Measurements from ENCODE around the gene SKAP1.

The SKAP1 gene

DNA sequence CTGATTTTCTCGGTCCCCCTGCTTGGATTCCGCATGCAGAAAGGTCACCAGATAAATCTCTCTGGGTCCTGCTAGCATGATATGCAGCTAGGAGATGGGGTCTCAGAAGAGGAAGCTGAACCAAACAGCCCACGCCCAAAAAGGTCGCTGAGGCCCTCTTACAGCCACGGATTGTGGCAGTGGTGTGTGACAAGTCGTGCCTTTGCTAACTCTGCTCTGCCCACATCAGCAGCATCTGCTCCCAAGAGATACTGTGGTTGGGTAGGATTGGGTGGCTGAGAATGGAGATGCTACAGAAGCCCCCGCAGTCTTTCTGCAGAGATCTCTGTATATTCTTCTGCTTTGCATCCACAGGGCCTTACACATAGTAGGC lies 15.2 kb upstream of the SKAP1 start:
- TF ChIP-seq ZFX (IDR thresholded peaks at IDR 0.05; ENCODE audit: borderline replicate concordance): no peak
- TF ChIP-seq, protein P1, sequence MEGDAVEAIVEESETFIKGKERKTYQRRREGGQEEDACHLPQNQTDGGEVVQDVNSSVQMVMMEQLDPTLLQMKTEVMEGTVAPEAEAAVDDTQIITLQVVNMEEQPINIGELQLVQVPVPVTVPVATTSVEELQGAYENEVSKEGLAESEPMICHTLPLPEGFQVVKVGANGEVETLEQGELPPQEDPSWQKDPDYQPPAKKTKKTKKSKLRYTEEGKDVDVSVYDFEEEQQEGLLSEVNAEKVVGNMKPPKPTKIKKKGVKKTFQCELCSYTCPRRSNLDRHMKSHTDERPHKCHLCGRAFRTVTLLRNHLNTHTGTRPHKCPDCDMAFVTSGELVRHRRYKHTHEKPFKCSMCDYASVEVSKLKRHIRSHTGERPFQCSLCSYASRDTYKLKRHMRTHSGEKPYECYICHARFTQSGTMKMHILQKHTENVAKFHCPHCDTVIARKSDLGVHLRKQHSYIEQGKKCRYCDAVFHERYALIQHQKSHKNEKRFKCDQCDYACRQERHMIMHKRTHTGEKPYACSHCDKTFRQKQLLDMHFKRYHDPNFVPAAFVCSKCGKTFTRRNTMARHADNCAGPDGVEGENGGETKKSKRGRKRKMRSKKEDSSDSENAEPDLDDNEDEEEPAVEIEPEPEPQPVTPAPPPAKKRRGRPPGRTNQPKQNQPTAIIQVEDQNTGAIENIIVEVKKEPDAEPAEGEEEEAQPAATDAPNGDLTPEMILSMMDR (IDR thresholded peaks at IDR 0.05): no peak
- no peak overlapping the region for H3K27ac ChIP-seq

DNA sequence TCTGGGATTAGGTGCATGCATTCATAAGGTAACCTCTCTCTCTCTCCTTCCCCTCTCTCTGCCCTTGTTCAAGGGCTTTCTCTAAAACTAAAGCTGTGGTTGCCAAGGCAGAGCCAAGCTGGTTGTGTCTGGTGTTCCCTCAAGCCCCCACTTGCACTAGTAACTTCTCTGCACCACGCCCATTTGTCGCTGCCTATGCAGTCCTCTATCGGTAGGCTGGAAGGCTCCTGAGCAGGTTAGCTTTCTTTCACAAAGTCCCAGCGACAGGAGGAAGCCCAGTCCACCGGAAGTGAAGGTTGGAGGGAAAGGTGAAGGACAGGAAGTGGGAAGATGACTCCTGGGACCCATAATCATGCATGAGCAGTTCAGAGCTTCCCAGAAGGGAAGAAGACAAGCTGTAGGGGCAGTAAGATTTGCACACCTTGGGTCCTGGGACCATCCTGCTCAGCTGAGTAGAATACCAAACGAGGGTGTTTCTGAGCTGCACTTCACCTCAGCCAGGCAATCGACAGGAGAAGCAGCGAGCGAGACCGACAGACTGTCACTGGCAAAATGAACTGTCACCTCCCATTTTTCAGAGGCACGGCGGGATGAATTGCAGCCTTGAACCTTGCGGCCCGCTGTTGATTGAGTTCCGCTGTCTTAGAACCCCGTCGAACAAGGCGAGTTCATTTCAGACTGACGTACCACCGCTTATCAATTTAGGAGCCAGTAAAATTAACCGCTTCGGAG lies 14.7 kb upstream of the SKAP1 start:
- no peak overlapping the region for H3K27ac ChIP-seq
- TF ChIP-seq, protein P1 (IDR thresholded peaks at IDR 0.05): no peak
- TF ChIP-seq ZFX (IDR thresholded peaks at IDR 0.05; ENCODE audit: borderline replicate concordance): no peak

DNA sequence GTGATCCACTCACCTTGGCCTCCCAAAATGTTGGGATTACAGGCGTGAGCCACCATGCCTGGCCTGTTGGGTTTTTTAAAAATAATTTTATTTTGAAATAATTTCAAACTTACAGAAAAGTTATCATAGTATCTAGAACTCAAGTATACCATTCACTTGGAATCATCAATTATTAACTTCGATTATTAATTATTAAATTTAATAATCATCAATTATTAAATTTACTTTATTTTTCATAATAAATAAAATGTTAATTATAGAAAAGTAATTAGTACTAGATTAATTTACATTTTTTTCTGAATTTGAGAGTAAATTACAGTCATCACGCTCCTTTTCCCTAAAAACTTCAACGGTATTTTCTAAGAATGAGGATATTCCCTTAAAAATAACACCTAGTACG lies 13.7 kb upstream of the SKAP1 start:
- TF ChIP-seq, protein P1 (IDR thresholded peaks at IDR 0.05): no peak
- TF ChIP-seq ZFX (IDR thresholded peaks at IDR 0.05; ENCODE audit: borderline replicate concordance): no peak
- H3K27ac ChIP-seq: no peak overlapping the region

DNA sequence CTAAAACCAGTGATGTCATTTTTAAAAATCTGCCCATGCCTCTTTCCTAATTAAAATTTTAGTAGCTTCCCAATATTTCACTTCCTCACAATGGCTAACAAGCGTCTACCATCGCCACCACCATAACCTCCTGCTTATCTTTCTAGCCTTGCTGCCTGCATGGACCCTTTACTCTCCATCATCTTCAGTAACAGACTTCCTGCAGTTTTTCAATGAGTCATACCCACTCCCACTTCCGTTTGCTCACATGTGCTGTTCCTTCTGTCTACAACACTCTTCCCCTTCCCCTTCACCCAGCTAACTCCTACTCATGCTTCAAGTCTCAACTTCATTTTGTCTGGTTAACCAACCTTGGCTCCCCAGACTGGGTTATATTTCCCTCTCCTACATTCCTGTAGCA lies 12.8 kb upstream of the SKAP1 start:
- no peak for TF ChIP-seq ZFX (IDR thresholded peaks at IDR 0.05; ENCODE audit: borderline replicate concordance)
- TF ChIP-seq, protein P1 (IDR thresholded peaks at IDR 0.05): no peak
- H3K27ac ChIP-seq: no peak overlapping the region

DNA sequence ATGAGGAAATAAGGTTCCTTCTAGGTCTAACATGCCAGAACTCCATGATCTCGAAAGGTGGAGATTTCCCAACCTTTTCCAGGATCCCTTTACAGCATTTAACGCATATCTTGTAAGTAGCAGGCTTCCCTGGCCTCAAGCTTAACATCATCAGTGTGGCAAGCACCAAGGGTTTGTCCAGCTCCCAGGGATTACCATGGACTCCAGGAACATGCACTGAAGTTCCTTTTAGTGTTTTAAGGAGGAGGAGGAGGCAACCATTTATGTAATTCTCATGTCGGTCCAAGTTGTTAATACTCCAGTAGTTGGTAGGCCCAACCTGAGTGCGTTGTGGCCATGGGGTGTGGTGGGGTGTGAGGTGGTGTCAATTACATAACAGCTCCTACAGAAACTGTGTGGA lies 11.8 kb upstream of the SKAP1 start:
- H3K27ac ChIP-seq: no peak overlapping the region
- no peak for TF ChIP-seq ZFX (IDR thresholded peaks at IDR 0.05; ENCODE audit: borderline replicate concordance)
- TF ChIP-seq, protein P1 (IDR thresholded peaks at IDR 0.05): no peak

DNA sequence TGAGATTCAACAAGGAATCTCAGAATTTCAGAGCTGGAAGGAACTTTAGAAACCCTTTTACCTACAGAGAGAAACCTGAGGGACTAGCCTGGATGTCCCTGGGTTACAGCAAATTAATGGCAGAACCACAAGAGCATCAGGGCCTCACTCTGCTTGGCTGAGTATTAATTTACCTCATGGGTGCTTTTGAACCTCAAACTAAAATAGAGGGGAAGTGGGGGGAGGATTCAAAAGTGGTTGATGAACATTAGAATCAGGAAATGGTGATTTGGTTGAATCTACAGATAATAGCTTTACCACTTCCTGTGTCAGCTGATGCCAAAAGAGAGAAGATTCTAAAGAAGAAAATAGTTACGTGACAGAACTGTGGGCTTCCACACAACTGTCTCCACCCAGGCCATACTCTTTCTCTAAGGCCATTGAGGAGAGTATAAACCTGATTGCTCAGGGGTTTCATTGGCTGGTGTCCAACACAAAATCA lies 11.3 kb upstream of the SKAP1 start:
- no peak overlapping the region for H3K27ac ChIP-seq
- TF ChIP-seq, protein P1 (IDR thresholded peaks at IDR 0.05): no peak
- no peak for TF ChIP-seq ZFX (IDR thresholded peaks at IDR 0.05; ENCODE audit: borderline replicate concordance)

DNA sequence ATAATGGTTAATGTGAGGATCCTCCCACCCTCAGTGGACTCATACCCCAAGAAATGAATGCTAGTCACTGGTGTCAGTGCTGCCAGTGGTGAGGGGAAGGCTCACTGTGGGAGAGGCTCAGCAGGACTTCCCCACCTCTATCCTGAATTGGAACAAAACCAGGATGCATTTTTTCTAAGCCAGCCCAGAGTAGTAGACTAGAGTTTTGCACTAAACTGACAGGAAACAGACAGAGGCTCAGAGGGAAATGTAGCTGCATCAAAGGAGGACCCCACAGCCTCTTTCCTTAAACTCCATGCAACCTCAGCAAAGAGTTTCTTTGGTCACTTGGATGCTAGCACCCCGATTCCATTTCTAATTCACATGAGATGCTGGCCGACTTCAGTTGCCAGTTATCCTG lies 10.7 kb upstream of the SKAP1 start:
- TF ChIP-seq ZFX (IDR thresholded peaks at IDR 0.05; ENCODE audit: borderline replicate concordance): no peak
- TF ChIP-seq, protein P1 (IDR thresholded peaks at IDR 0.05): no peak
- H3K27ac ChIP-seq: no peak overlapping the region
